GM12891 (cell line): ENCODE measurements around the gene UBA5.

ENCODE experiments used
- DNase-seq: peaks from one replicate; pipeline ENCODE4 v3.0.0; 2011; ENCODE audit warnings: low spot score; ENCODE audit not compliant: insufficient read length
- FAIRE-seq: peaks from 2 replicates; lab custom pipeline; 2011; peaks lifted over from hg19 to GRCh38; lab: Jason Lieb, UNC
- PAX5 ChIP-seq: IDR thresholded peaks from 2 replicates; pipeline ENCODE4 v1.6.1; 2011; ENCODE audit warnings: low read length, moderate library complexity, mild to moderate bottlenecking; ENCODE audit not compliant: insufficient read depth, severe bottlenecking
- POLR2A ChIP-seq: IDR thresholded peaks from 2 replicates; pipeline ENCODE4 v1.6.1; 2011; ENCODE audit warnings: low read depth, low read length, control low read depth
- POLR2AphosphoS5 ChIP-seq: IDR thresholded peaks from 2 replicates; pipeline ENCODE4 v1.6.1; 2011; ENCODE audit warnings: low read depth, low read length, control low read depth
- POU2F2 ChIP-seq: IDR thresholded peaks from 2 replicates; pipeline ENCODE4 v1.6.1; 2011; ENCODE audit warnings: low read depth, mild to moderate bottlenecking, control low read depth, low read length, moderate library complexity
- SPI1 ChIP-seq: IDR thresholded peaks from 2 replicates; pipeline ENCODE4 v1.6.1; 2011; ENCODE audit warnings: low read depth, low read length, control low read depth
- TAF1 ChIP-seq: IDR thresholded peaks from 2 replicates; pipeline ENCODE4 v1.6.1; 2011; ENCODE audit warnings: low read depth, low read length, control low read depth

The UBA5 gene

DNA sequence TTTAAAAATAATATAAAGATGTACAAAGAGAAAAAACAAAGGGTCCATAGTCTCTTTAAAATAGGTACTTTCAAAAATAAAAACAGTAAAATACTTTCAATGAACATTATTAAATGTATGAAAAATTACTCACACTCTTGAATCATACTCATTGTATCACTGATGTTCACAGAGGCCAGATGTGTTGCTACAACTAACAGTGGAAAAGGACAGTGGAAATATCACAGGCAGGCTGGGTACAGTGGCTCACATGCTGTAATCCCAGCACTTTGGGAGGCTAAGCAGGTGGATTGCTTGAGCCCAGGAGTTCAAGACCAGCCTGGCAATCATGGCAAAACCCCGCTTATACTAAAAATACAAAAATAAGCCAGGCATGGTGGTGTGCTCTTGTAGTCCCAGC lies 35.3 kb downstream of the UBA5 start:
- FAIRE-seq, result no peak
- no peak for TF ChIP-seq PAX5
- TF ChIP-seq SPI1, result no peak
- no peak for TF ChIP-seq POLR2AphosphoS5
- no peak for TF ChIP-seq POU2F2
- no peak for TF ChIP-seq TAF1
- no peak for TF ChIP-seq POLR2A

GRCh38 chr3:132703733-132704132 lies 43.6 kb downstream of the UBA5 start:
- no peak for DNase-seq
- TF ChIP-seq TAF1 (no peak), SPI1 (no peak), POLR2AphosphoS5 (no peak)
- no peak for FAIRE-seq

More for the DNA sequence above, 35.3 kb downstream of the UBA5 start:
- DNase-seq, result no peak

GRCh38 chr3:132709761-132710160 lies 49.6 kb downstream of the UBA5 start:
- no peak for DNase-seq
- FAIRE-seq, result no peak
- no peak for TF ChIP-seq PAX5
- no peak for TF ChIP-seq POU2F2
- TF ChIP-seq POLR2AphosphoS5, result no peak
- TF ChIP-seq POLR2A, result no peak
- no peak for TF ChIP-seq TAF1
- TF ChIP-seq SPI1, result no peak

DNA sequence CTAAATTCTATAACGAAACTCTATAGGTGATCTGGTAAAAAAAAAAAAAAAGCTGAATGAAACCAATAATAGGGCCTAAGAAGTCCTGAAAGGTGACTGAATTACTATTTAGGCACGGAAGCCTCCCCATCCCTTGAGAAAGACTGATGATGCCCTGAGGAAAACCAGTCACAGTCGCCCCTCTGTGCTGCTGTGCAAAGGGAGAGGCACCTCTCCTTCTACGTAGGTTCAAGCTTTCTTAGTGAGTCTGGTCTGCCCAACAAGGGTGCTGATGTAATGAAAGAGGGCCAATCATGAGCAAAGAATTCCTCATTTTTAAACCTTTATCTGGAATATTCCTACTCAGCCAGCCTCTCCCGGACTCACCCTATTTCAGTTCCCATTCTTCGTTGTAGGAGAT lies 50.2 kb downstream of the UBA5 start:
- FAIRE-seq, result no peak
- DNase-seq, result no peak
- TF ChIP-seq POLR2AphosphoS5 (no peak), POU2F2 (no peak), TAF1 (no peak), POLR2A (no peak), SPI1 (no peak), PAX5 (no peak)

GRCh38 chr3:132713977-132714727 lies 54.0 kb downstream of the UBA5 start:
- TF ChIP-seq POLR2AphosphoS5 (no peak), POU2F2 (no peak), SPI1 (no peak), PAX5 (no peak), TAF1 (no peak), POLR2A (no peak)
- no peak for FAIRE-seq

GRCh38 chr3:132716372-132716771 lies 56.2 kb downstream of the UBA5 start:
- DNase-seq, result no peak
- FAIRE-seq, result peak; percentile 33
- no peak for TF ChIP-seq TAF1
- TF ChIP-seq POLR2A, result no peak
- no peak for TF ChIP-seq POU2F2
- no peak for TF ChIP-seq SPI1

More at GRCh38 chr3:132713977-132714727, 54.0 kb downstream of the UBA5 start:
- no peak for DNase-seq

- TF ChIP-seq POU2F2 (no peak), POLR2AphosphoS5 (no peak)
- DNase-seq (no peak), FAIRE-seq (no peak)
Measured at GRCh38 chr3:132720228-132720627, 60.1 kb downstream of the UBA5 start.

DNA sequence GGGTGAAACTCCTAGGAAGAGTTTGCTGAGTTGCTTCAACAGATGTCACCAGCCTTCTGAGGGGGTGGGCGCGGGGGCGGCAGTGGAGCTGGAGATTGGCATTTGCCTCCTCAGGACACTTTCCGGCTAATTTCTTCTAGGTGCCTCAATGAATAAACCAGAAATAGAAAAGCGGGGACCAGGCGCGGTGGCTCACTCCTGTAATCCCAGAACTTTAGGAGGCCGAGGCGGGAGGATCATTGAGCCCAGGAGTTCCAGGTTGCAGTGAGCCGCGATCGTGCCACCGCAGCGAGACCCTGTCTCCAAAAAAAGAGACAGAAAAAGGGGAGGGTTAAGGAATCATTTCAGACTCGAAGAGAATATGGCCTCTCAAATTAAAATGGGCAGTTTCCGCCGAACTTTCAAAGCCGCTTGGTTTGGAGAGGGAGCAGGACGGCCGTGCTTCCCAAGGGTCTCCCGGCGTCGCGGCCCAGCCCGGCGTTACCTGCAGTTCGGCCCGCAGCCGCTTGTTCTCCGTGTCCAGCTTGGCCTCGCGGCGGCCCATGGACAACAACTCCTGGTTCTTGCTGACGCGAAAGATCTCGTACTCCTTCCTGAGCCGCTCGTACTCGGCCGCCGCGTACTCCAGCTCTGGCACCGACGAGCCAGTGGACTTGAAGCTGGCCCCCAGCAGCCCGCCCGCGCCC lies 61.5 kb downstream of the UBA5 start:
- DNase-seq, result no peak
- no peak for FAIRE-seq
- TF ChIP-seq SPI1, result no peak
- TF ChIP-seq TAF1, result no peak
- no peak; the same call in 1 of the 2 replicates for TF ChIP-seq POU2F2
- no peak for TF ChIP-seq POLR2A
- no peak for TF ChIP-seq PAX5
- TF ChIP-seq POLR2AphosphoS5, result no peak

- peak; percentile 80 for DNase-seq
- FAIRE-seq, result peak; percentile 98
- TF ChIP-seq PAX5 (peak; percentile 28), SPI1 (no peak), POLR2AphosphoS5 (no peak), TAF1 (no peak), POU2F2 (no peak), POLR2A (peak; percentile 43; the same call in 1 of the 2 replicates)
Measured at GRCh38 chr3:132722165-132723023, 62.3 kb downstream of the UBA5 start, which contains the start of gene NPHP3. Gene NPHP3 (minus strand): TSS chr3:132722409. CDS start chr3:132722355, 54 bp downstream.
